Smooth muscle cell (in vitro differentiated cells): ENCODE results near the gene MIDN. TPM values are rescaled to one million over a fixed set of nuclear protein-coding genes. Genes with fewer than 3 reads are reported as not detected.

Experiments used
- DNase-seq: peaks from one replicate; lab custom pipeline; 2025; ENCODE audit not compliant: unreplicated experiment; lab: John Stamatoyannopoulos, UW
- H2AFZ ChIP-seq: fragments of 200-600 bp; sonication (generic); 2 replicates; pipeline ENCODE4 v1.6.0; 2016; ENCODE audit warnings: antibody characterized with exemption, low read depth, mild to moderate bottlenecking
- H3F3A ChIP-seq: fragments of 200-600 bp; sonication (generic); 2 replicates; pipeline ENCODE4 v1.6.0; 2017; ENCODE audit warnings: antibody characterized with exemption, low read depth
- H3K27ac ChIP-seq: fragments of 200-600 bp; sonication (generic); 2 replicates; pipeline ENCODE4 v1.5.1; 2016; ENCODE audit warnings: low read depth, mild to moderate bottlenecking
- H3K27me3 ChIP-seq: fragments of 200-600 bp; sonication (generic); 2 replicates; pipeline ENCODE4 v1.6.1; 2016; ENCODE audit warnings: low read depth, mild to moderate bottlenecking
- H3K36me3 ChIP-seq: fragments of 200-600 bp; sonication (generic); 2 replicates; pipeline ENCODE4 v1.5.1; 2016; ENCODE audit warnings: low read depth
- H3K4me1 ChIP-seq: fragments of 200-600 bp; sonication (generic); 2 replicates; pipeline ENCODE4 v1.5.1; 2016; ENCODE audit warnings: low read depth
- H3K4me2 ChIP-seq: fragments of 200-600 bp; sonication (generic); 2 replicates; pipeline ENCODE4 v1.6.0; 2016; ENCODE audit warnings: mild to moderate bottlenecking
- H3K4me3 ChIP-seq: fragments of 200-600 bp; sonication (generic); 2 replicates; pipeline ENCODE4 v1.5.1; 2016; ENCODE audit warnings: mild to moderate bottlenecking
- H3K79me2 ChIP-seq: fragments of 200-600 bp; sonication (generic); 2 replicates; pipeline ENCODE4 v1.6.0; 2016; ENCODE audit warnings: low read depth, mild to moderate bottlenecking
- H3K9ac ChIP-seq: fragments of 200-600 bp; sonication (generic); 2 replicates; pipeline ENCODE4 v1.6.0; 2016; ENCODE audit warnings: low read depth
- H3K9me3 ChIP-seq: fragments of 200-600 bp; sonication (generic); replicated peaks from 2 replicates; pipeline ENCODE4 v1.5.1; 2016; ENCODE audit warnings: low read depth
- H4K20me1 ChIP-seq: fragments of 200-600 bp; sonication (generic); 2 replicates; pipeline ENCODE4 v1.6.0; 2016; ENCODE audit warnings: low read depth
- CTCF ChIP-seq: fragments of 200-600 bp; sonication (generic); IDR thresholded peaks from 2 replicates; pipeline ENCODE4 v1.5.1; 2017; ENCODE audit warnings: borderline replicate concordance, mild to moderate bottlenecking, antibody characterized with exemption; ENCODE audit not compliant: insufficient read depth, poor library complexity, severe bottlenecking
- WGBS: methylation state at CpG from one replicate; pipeline ENCODE4 v1.1.7; 2016; ENCODE audit warnings: low lambda C conversion rate; 5-methylcytosine and 5-hydroxymethylcytosine counted together
- polyA plus RNA-seq: library from polyadenylated mRNA; unstranded; fragments of >200 nt; fragmentation: Nextera tagmentation; extraction: Ambion mirVana; gene quantifications from 2 replicates; pipeline ENCODE4 v1.2.1, GENCODE V29; 2016
- total RNA-seq: library from RNA; depleted of rRNA; stranded (reverse); fragments of >200 nt; gene quantifications from 2 replicates; pipeline ENCODE4 v1.2.3, GENCODE V29; 2014

Gene MIDN
- total and polyA plus RNA-seq, 2 experiments from 2014 or later: 58.5 to 65.3 TPM

DNA sequence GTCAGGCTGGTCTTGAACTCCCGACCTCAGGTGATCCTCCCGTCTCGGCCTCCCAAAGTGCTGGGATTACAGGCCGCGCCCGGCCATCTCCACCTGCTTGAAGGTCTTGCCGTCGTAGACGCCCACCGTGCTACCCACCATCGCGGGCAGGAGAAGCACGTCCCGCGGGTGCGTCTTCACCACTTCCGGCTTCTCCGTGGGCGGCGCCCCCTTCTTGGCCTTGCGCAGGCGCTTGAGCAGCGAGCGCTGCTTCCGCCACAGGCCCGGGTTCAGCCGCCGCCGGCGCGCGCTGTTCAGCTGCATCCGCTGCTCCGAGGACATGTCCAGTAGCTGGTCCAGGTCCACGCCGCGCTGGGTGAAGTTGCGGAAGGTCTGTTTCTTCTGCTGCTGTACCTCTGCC, 58.9 kb downstream of the MIDN start:
- no peak overlapping the region for H3K9ac ChIP-seq
- no peaks in the 10 kb centered on the region for H4K20me1 ChIP-seq
- H3F3A ChIP-seq: no peaks in the 10 kb centered on the region
- no peak overlapping the region for H3K27ac ChIP-seq
- TF ChIP-seq CTCF: no peak
- no peak for DNase-seq
- H3K36me3 ChIP-seq: no peaks in the 10 kb centered on the region
- no peaks in the 10 kb centered on the region for H3K79me2 ChIP-seq
- H2AFZ ChIP-seq: no peak overlapping the region
- no peaks in the 10 kb centered on the region for H3K9me3 ChIP-seq
- H3K4me3 ChIP-seq: no peak overlapping the region
- H3K27me3 ChIP-seq: no peaks in the 10 kb centered on the region
- no peak overlapping the region for H3K4me2 ChIP-seq
- 91% methylated on average over 15 of the region's 38 CpGs for WGBS
- peaks cover 3% of the 10 kb centered on the region for H3K4me1 ChIP-seq

DNA sequence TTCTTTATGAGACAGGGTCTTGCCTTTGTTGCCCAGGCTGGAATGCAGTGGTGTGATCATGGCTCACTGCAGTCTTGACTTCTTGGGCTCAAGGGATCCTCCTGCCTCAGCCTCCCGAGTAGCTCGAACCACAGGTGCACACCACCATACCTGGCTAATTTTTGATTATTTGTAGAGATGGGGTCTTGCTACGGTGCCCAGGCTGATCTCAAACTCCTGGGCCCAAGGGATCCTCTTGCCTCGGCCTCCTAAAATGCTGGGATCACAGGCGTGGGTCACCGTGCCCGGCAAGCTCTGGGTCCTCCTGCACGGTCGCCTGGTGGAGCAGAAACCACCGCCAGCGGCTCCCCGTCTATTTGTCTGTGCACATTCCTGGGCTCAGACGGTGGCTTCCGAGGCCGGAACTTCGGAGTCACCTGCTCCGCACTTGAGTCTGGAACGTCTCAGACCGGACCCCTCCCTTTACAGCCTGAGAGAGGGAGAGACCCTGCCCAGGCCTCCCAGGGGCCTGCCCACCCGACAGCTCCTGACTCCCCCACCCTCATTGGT, 59.4 kb downstream of the MIDN start:
- H3K36me3 ChIP-seq: no peaks in the 10 kb centered on the region
- 96% methylated on average over 20 of the region's 20 CpGs for WGBS
- no peak for DNase-seq
- no peaks in the 10 kb centered on the region for H4K20me1 ChIP-seq
- peaks cover 3% of the 10 kb centered on the region for H3K4me1 ChIP-seq
- no peaks in the 10 kb centered on the region for H3K27me3 ChIP-seq
- H3K9ac ChIP-seq: no peak overlapping the region
- no peak for TF ChIP-seq CTCF
- no peak overlapping the region for H2AFZ ChIP-seq
- no peak overlapping the region for H3K4me2 ChIP-seq
- H3K9me3 ChIP-seq: no peaks in the 10 kb centered on the region
- no peak overlapping the region for H3K27ac ChIP-seq
- no peaks in the 10 kb centered on the region for H3K79me2 ChIP-seq
- H3F3A ChIP-seq: no peaks in the 10 kb centered on the region
- no peak overlapping the region for H3K4me3 ChIP-seq

DNA sequence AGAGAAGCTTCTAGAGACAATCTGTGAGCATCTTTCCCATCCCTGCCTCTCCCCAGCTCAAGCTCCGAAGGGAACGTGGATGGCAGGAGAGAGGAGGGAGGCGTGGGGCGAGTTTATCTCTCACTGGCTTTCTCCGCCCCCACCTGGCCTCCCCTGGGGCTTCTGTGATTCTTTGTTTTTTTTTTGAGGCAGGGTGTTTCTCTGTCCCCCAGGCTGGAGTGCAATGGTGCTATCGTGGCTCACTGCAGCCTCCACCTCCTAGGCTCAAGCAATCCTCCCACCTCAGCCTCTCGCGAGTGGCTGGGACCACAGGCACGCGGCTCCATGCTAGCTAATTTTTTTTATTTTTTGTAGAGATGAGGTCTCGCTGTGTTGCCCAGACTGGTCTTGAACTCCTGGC, 60.3 kb downstream of the MIDN start:
- 76% methylated on average over 11 of the region's 11 CpGs for WGBS
- DNase-seq: no peak
- Histone ChIP-seq H2AFZ (no peak overlapping the region), H3K79me2 (no peaks in the 10 kb centered on the region), H3K4me3 (no peak overlapping the region), H3K36me3 (no peaks in the 10 kb centered on the region), H3K4me2 (no peak overlapping the region), H3K9ac (no peak overlapping the region), H4K20me1 (no peaks in the 10 kb centered on the region), H3K27ac (no peak overlapping the region), H3F3A (no peaks in the 10 kb centered on the region), H3K9me3 (no peaks in the 10 kb centered on the region), H3K4me1 (peaks cover 3% of the 10 kb centered on the region), H3K27me3 (no peaks in the 10 kb centered on the region)
- no peak for TF ChIP-seq CTCF

Other genes starting within 250 kb of the MIDN start
- 1.2 and 12.6 TPM in 2 replicates for gene GRIN3B, start 248.2 kb upstream of the MIDN start, total RNA-seq
- gene GRIN3B, start 248.2 kb upstream of the MIDN start, polyA plus RNA-seq: 1.2 and 3.6 TPM in 2 replicates
- gene TMEM259, start 227.5 kb upstream of the MIDN start, total RNA-seq: 112 and 133 TPM in 2 replicates
- gene TMEM259, start 227.5 kb upstream of the MIDN start, polyA plus RNA-seq: 232 and 301 TPM in 2 replicates
- gene RNU6-2, start 227.1 kb upstream of the MIDN start, total RNA-seq: not detected in 2 replicates
- not detected in 2 replicates for gene RNU6-2, start 227.1 kb upstream of the MIDN start, polyA plus RNA-seq
- 150 and 155 TPM in 2 replicates for gene CNN2, start 222.0 kb upstream of the MIDN start, total RNA-seq
- 392 and 404 TPM in 2 replicates for gene CNN2, start 222.0 kb upstream of the MIDN start, polyA plus RNA-seq
- 4.1 and 5.0 TPM in 2 replicates for gene ABCA7, start 208.5 kb upstream of the MIDN start, total RNA-seq
- gene ABCA7, start 208.5 kb upstream of the MIDN start, polyA plus RNA-seq: 11.8 and 26.5 TPM in 2 replicates
- gene ARHGAP45, start 181.4 kb upstream of the MIDN start, total RNA-seq: 4.4 and 8.7 TPM in 2 replicates
- gene ARHGAP45, start 181.4 kb upstream of the MIDN start, polyA plus RNA-seq: 8.0 and 13.9 TPM in 2 replicates
- gene POLR2E, start 153.2 kb upstream of the MIDN start, total RNA-seq: 99.1 and 114 TPM in 2 replicates
- gene POLR2E, start 153.2 kb upstream of the MIDN start, polyA plus RNA-seq: 235 and 260 TPM in 2 replicates
- gene GPX4, start 144.6 kb upstream of the MIDN start, total RNA-seq: 319 and 325 TPM in 2 replicates
- 441 and 450 TPM in 2 replicates for gene GPX4, start 144.6 kb upstream of the MIDN start, polyA plus RNA-seq
- 16.4 and 18.1 TPM in 2 replicates for gene SBNO2, start 74.3 kb upstream of the MIDN start, total RNA-seq
- 17.6 and 20.9 TPM in 2 replicates for gene SBNO2, start 74.3 kb upstream of the MIDN start, polyA plus RNA-seq
- 23.6 and 29.3 TPM in 2 replicates for gene STK11, start 42.8 kb upstream of the MIDN start, total RNA-seq
- gene STK11, start 42.8 kb upstream of the MIDN start, polyA plus RNA-seq: 62.3 and 79.7 TPM in 2 replicates
- 1.7 and 2.7 TPM in 2 replicates for gene CBARP, start 10.6 kb upstream of the MIDN start, total RNA-seq
- gene CBARP, start 10.6 kb upstream of the MIDN start, polyA plus RNA-seq: 10.2 and 10.5 TPM in 2 replicates
- gene ATP5F1D, start 6.8 kb upstream of the MIDN start, total RNA-seq: 29.1 and 68.8 TPM in 2 replicates
- 265 and 272 TPM in 2 replicates for gene ATP5F1D, start 6.8 kb upstream of the MIDN start, polyA plus RNA-seq
- gene CIRBP, start 20.7 kb downstream of the MIDN start, total RNA-seq: 119 and 122 TPM in 2 replicates
- 215 and 235 TPM in 2 replicates for gene CIRBP, start 20.7 kb downstream of the MIDN start, polyA plus RNA-seq
- 33.4 and 41.5 TPM in 2 replicates for gene FAM174C, start 26.9 kb downstream of the MIDN start, total RNA-seq
- gene FAM174C, start 26.9 kb downstream of the MIDN start, polyA plus RNA-seq: 75.6 and 78.1 TPM in 2 replicates
- 6.2 and 7.4 TPM in 2 replicates for gene EFNA2, start 37.3 kb downstream of the MIDN start, total RNA-seq
- 0.89 and 1.2 TPM in 2 replicates for gene EFNA2, start 37.3 kb downstream of the MIDN start, polyA plus RNA-seq
- 62.7 and 95.8 TPM in 2 replicates for gene NDUFS7, start 135.3 kb downstream of the MIDN start, total RNA-seq
- gene NDUFS7, start 135.3 kb downstream of the MIDN start, polyA plus RNA-seq: 226 and 245 TPM in 2 replicates
- gene GAMT, start 153.0 kb downstream of the MIDN start, total RNA-seq: 15.8 and 22.3 TPM in 2 replicates
- 35.2 and 47.4 TPM in 2 replicates for gene GAMT, start 153.0 kb downstream of the MIDN start, polyA plus RNA-seq
- gene DAZAP1, start 159.0 kb downstream of the MIDN start, total RNA-seq: 33.7 and 41.7 TPM in 2 replicates
- gene DAZAP1, start 159.0 kb downstream of the MIDN start, polyA plus RNA-seq: 35.5 and 37.0 TPM in 2 replicates
- 2,033 and 2,744 TPM in 2 replicates for gene RPS15, start 189.8 kb downstream of the MIDN start, total RNA-seq
- gene RPS15, start 189.8 kb downstream of the MIDN start, polyA plus RNA-seq: 1,180 and 1,250 TPM in 2 replicates
- gene APC2, start 201.5 kb downstream of the MIDN start, total RNA-seq: 0.09 and 0.18 TPM in 2 replicates
- gene APC2, start 201.5 kb downstream of the MIDN start, polyA plus RNA-seq: 0.30 and 1.0 TPM in 2 replicates
- 10.0 and 15.2 TPM in 2 replicates for gene C19orf25, start 230.6 kb downstream of the MIDN start, total RNA-seq
- gene C19orf25, start 230.6 kb downstream of the MIDN start, polyA plus RNA-seq: 27.9 and 42.2 TPM in 2 replicates
- 1.4 and 1.7 TPM in 2 replicates for gene PCSK4, start 241.8 kb downstream of the MIDN start, total RNA-seq
- 8.7 and 14.4 TPM in 2 replicates for gene PCSK4, start 241.8 kb downstream of the MIDN start, polyA plus RNA-seq
- gene REEP6, start 242.6 kb downstream of the MIDN start, total RNA-seq: 5.2 and 7.0 TPM in 2 replicates
- gene REEP6, start 242.6 kb downstream of the MIDN start, polyA plus RNA-seq: 15.1 and 18.7 TPM in 2 replicates